Measurements from ENCODE around the gene WDR43.

- TF ChIP-seq, protein P1, sequence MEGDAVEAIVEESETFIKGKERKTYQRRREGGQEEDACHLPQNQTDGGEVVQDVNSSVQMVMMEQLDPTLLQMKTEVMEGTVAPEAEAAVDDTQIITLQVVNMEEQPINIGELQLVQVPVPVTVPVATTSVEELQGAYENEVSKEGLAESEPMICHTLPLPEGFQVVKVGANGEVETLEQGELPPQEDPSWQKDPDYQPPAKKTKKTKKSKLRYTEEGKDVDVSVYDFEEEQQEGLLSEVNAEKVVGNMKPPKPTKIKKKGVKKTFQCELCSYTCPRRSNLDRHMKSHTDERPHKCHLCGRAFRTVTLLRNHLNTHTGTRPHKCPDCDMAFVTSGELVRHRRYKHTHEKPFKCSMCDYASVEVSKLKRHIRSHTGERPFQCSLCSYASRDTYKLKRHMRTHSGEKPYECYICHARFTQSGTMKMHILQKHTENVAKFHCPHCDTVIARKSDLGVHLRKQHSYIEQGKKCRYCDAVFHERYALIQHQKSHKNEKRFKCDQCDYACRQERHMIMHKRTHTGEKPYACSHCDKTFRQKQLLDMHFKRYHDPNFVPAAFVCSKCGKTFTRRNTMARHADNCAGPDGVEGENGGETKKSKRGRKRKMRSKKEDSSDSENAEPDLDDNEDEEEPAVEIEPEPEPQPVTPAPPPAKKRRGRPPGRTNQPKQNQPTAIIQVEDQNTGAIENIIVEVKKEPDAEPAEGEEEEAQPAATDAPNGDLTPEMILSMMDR (IDR thresholded peaks at IDR 0.05), result no peak
- no peak for TF ChIP-seq POLR2A (IDR thresholded peaks at IDR 0.05)
These were observed 10.5 kb downstream of the WDR43 start for GRCh38 chr2:28904802-28905457.

Data from adrenal gland (tissue), 5 donors.